ENCODE results near the gene TMEM115. TPM values are rescaled to one million over a fixed set of nuclear protein-coding genes. Genes with fewer than 3 reads are reported as not detected.

Gene TMEM115
- total and polyA plus RNA-seq, 3 experiments from 2014 or later, result 30.5 to 47.2 (median 33.2) TPM

DNA sequence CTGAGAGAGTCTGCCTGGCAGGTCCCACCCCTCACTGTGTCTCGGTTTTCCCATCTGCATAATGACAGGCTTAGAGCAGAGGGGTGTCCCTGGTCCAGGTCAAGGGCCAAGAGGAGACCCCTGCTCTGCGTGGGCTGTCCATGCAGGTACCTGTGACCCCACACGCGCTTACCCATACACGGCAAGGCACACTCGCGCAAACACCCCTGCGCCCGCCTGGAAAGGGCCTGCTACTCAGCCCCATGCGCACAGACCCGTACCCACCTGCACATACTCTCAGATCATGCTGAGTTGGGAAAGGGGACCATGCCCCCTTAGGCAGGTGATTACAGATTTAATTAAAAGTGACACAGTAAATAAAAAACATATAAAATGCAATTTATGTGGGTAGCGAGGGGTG lies 23.4 kb upstream of the TMEM115 start:
- no peaks in the 10 kb centered on the region for H3K4me1 ChIP-seq (ENCODE audit: insufficient read depth, low read length)
- Mint-ChIP-seq H3K27ac (peak overlapping the region in 1 of 8 donors; percentile 20), H3K9me3 (no peaks in the 10 kb centered on the region), H3K4me1 (no peaks in the 10 kb centered on the region), H3K36me3 (no peaks in the 10 kb centered on the region), H3K4me3 (no peak overlapping the region), H3K27me3 (no peaks in the 10 kb centered on the region)
- no peaks in the 10 kb centered on the region for H3K27me3 ChIP-seq (ENCODE audit: insufficient read depth, low read length, poor library complexity, severe bottlenecking)
- H3K27ac ChIP-seq (ENCODE audit: low read depth, low read length), result no peak overlapping the region
- no peaks in the 10 kb centered on the region for H3K9me3 ChIP-seq (ENCODE audit: low read length)
- no peaks in the 10 kb centered on the region for H3K36me3 ChIP-seq (ENCODE audit: insufficient read depth, low read length)
- ChIA-PET POLR2A (no interaction called here), CTCF (interaction anchor here (1.2 kb wide), 1 partner anchor 17 kb away, joined by 4 read pairs; no protein-coding TSS in a partner anchor)
- no peak overlapping the region for H3K4me3 ChIP-seq (ENCODE audit: low read length)
- DNase-seq, result no peak

DNA sequence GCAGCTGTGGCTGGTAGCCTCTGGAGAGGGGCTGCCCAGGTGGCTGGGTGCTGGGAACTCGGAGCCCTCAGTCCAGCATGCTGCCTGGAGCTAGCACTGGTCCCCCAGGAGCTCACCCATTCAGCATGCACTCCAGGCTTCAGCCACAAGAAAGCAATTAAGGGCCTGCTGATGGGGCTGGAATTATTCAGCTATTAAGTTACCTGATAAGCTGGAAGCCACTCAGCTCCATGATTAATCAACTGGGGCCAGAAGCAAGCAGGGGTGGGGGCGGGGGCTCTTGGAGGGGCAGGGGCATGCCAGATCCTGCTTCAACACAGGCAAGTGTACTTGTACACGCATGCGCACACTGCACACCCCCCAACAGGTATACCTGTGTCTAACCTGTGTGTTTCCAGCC lies 22.1 kb upstream of the TMEM115 start:
- Histone ChIP-seq H3K4me3 (ENCODE audit: low read length) (no peak overlapping the region), H3K27ac (ENCODE audit: low read depth, low read length) (no peak overlapping the region), H3K36me3 (ENCODE audit: insufficient read depth, low read length) (no peaks in the 10 kb centered on the region), H3K4me1 (ENCODE audit: insufficient read depth, low read length) (no peaks in the 10 kb centered on the region), H3K27me3 (ENCODE audit: insufficient read depth, low read length, poor library complexity, severe bottlenecking) (no peaks in the 10 kb centered on the region), H3K9me3 (ENCODE audit: low read length) (no peaks in the 10 kb centered on the region)
- no peaks in the 10 kb centered on the region for H3K36me3 Mint-ChIP-seq
- CTCF ChIA-PET, result no interaction called here
- POLR2A ChIA-PET, result no interaction called here
- no peak for DNase-seq
- H3K9me3 Mint-ChIP-seq, result no peaks in the 10 kb centered on the region
- H3K4me3 Mint-ChIP-seq, result no peak overlapping the region
- H3K27ac Mint-ChIP-seq, result peak overlapping the region in 1 of 8 donors; percentile 12
- H3K4me1 Mint-ChIP-seq, result no peaks in the 10 kb centered on the region
- H3K27me3 Mint-ChIP-seq, result no peaks in the 10 kb centered on the region

- H3K27ac ChIP-seq (ENCODE audit: low read depth, low read length), result no peak overlapping the region
- Mint-ChIP-seq H3K4me3 (no peak overlapping the region), H3K27me3 (no peaks in the 10 kb centered on the region), H3K4me1 (peaks cover 0 to 1% (median 0%) of the 10 kb centered on the region in 3 donors), H3K9me3 (no peaks in the 10 kb centered on the region), H3K36me3 (no peaks in the 10 kb centered on the region), H3K27ac (no peak overlapping the region)
- POLR2A ChIA-PET, result no interaction called here
- CTCF ChIA-PET, result no interaction called here
- H3K27me3 ChIP-seq (ENCODE audit: insufficient read depth, low read length, poor library complexity, severe bottlenecking), result no peaks in the 10 kb centered on the region
- no peaks in the 10 kb centered on the region for H3K4me1 ChIP-seq (ENCODE audit: insufficient read depth, low read length)
- H3K36me3 ChIP-seq (ENCODE audit: insufficient read depth, low read length), result no peaks in the 10 kb centered on the region
- H3K9me3 ChIP-seq (ENCODE audit: low read length), result no peaks in the 10 kb centered on the region
- H3K4me3 ChIP-seq (ENCODE audit: low read length), result no peak overlapping the region
- no peak for DNase-seq
These were observed 21.2 kb upstream of the TMEM115 start for GRCh38 chr3:50380405-50381085.

DNA sequence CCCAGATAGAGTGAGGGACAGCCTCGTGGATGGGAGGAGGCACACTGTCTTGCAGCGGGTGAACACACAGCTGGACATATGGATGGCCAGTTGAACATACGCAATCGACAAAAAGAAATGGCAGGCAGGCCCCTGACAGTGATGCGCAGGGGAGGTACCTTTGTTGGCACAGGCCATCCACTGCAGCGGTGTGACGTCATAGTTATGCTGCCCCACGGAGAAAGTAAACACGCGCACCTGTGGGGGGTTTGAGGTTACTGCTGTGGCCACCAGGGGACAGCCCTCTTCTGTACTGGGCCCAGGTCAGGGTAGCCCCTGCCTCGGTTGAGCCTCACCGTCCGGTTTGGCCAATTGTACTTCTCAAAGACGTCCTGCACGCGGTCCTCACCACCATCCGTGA lies 19.4 kb upstream of the TMEM115 start:
- Mint-ChIP-seq H3K4me3 (no peak overlapping the region), H3K9me3 (no peaks in the 10 kb centered on the region), H3K27ac (no peak overlapping the region), H3K4me1 (peaks cover 0 to 1% (median 0%) of the 10 kb centered on the region in 3 donors), H3K36me3 (no peaks in the 10 kb centered on the region), H3K27me3 (no peaks in the 10 kb centered on the region)
- Histone ChIP-seq H3K4me3 (ENCODE audit: low read length) (no peak overlapping the region), H3K27me3 (ENCODE audit: insufficient read depth, low read length, poor library complexity, severe bottlenecking) (no peaks in the 10 kb centered on the region), H3K27ac (ENCODE audit: low read depth, low read length) (no peak overlapping the region), H3K4me1 (ENCODE audit: insufficient read depth, low read length) (no peaks in the 10 kb centered on the region), H3K9me3 (ENCODE audit: low read length) (no peaks in the 10 kb centered on the region), H3K36me3 (ENCODE audit: insufficient read depth, low read length) (no peaks in the 10 kb centered on the region)
- DNase-seq, result no peak
- ChIA-PET POLR2A (no interaction called here), CTCF (no interaction called here)

DNA sequence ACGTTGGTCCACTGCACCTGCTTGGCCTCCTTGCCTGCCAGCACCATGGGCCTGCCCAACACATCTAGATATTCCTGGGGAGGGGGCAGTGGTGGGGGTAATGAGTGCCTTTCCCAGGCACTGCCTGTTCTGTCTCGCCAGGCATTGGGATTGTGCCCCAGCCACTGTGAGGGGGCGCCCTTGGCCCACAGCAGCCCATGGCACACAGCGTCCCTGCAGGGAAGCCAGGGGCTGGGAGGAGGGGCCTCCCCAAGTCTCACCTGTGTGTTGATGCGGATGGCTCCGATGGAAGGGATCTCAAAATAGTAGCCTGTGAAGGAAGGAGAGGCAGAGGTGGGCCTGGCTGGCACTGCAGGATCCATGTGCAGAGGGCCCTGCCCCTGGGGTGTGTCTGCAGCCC lies 18.7 kb upstream of the TMEM115 start:
- Mint-ChIP-seq H3K9me3 (no peaks in the 10 kb centered on the region), H3K4me1 (peaks cover 0 to 1% (median 0%) of the 10 kb centered on the region in 3 donors), H3K4me3 (no peak overlapping the region), H3K27ac (peak overlapping the region in 1 of 8 donors; percentile 91), H3K27me3 (no peaks in the 10 kb centered on the region), H3K36me3 (no peaks in the 10 kb centered on the region)
- no peak for DNase-seq
- Histone ChIP-seq H3K4me3 (ENCODE audit: low read length) (no peak overlapping the region), H3K4me1 (ENCODE audit: insufficient read depth, low read length) (no peaks in the 10 kb centered on the region), H3K27ac (ENCODE audit: low read depth, low read length) (no peak overlapping the region), H3K36me3 (ENCODE audit: insufficient read depth, low read length) (no peaks in the 10 kb centered on the region), H3K27me3 (ENCODE audit: insufficient read depth, low read length, poor library complexity, severe bottlenecking) (no peaks in the 10 kb centered on the region), H3K9me3 (ENCODE audit: low read length) (no peaks in the 10 kb centered on the region)
- ChIA-PET POLR2A (no interaction called here), CTCF (no interaction called here)

DNA sequence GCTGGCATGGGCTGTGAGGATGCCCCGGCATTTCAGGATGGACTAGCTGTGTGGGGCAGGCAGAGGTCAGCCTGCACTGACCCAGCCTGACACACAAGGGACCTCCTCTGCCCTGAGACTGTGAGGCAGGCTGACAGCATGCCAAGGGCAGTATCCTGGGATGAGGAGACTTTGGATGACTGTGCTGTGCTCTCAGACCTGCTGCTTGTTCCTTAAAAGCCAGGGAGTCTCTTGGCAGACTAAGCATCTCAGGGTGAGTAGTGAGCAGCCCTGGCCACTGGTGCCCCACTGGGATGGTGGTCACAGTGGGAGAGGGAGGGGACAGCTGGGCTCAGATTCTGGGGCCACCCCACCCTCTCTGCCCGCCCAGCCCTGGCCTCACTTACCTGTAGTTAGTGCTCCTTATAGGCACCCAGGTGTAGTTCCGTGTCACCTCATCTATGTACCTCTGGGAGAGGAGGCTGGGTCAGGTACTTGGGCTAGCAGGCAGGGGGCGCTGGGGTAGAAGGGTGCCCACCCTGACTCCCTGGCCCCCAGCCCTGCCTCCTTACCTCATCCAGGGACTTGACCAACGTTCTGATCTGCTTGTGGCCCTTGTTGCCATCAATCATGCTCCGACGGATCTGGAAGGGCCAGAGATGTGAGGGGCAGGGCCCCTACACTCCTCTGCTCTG lies 16.1 kb upstream of the TMEM115 start:
- CTCF ChIA-PET, result no interaction called here
- no peak overlapping the region for H3K4me3 Mint-ChIP-seq
- no peaks in the 10 kb centered on the region for H3K9me3 Mint-ChIP-seq
- H3K27me3 Mint-ChIP-seq, result no peaks in the 10 kb centered on the region
- peaks cover 0 to 1% (median 0%) of the 10 kb centered on the region in 3 donors for H3K4me1 Mint-ChIP-seq
- Histone ChIP-seq H3K4me1 (ENCODE audit: insufficient read depth, low read length) (no peaks in the 10 kb centered on the region), H3K36me3 (ENCODE audit: insufficient read depth, low read length) (no peaks in the 10 kb centered on the region), H3K27me3 (ENCODE audit: insufficient read depth, low read length, poor library complexity, severe bottlenecking) (no peaks in the 10 kb centered on the region), H3K27ac (ENCODE audit: low read depth, low read length) (no peak overlapping the region), H3K4me3 (ENCODE audit: low read length) (no peak overlapping the region), H3K9me3 (ENCODE audit: low read length) (no peaks in the 10 kb centered on the region)
- POLR2A ChIA-PET, result no interaction called here
- DNase-seq, result no peak
- H3K36me3 Mint-ChIP-seq, result no peaks in the 10 kb centered on the region
- peak overlapping the region in 1 of 8 donors; percentile 81 for H3K27ac Mint-ChIP-seq

- Mint-ChIP-seq H3K36me3 (no peaks in the 10 kb centered on the region), H3K4me3 (no peak overlapping the region), H3K27ac (no peak overlapping the region), H3K4me1 (peaks cover 0 to 1% (median 0%) of the 10 kb centered on the region in 3 donors), H3K27me3 (no peaks in the 10 kb centered on the region), H3K9me3 (no peaks in the 10 kb centered on the region)
- H3K4me3 ChIP-seq (ENCODE audit: low read length), result no peak overlapping the region
- H3K9me3 ChIP-seq (ENCODE audit: low read length), result no peaks in the 10 kb centered on the region
- H3K27me3 ChIP-seq (ENCODE audit: insufficient read depth, low read length, poor library complexity, severe bottlenecking), result no peaks in the 10 kb centered on the region
- ChIA-PET CTCF (no interaction called here), POLR2A (no interaction called here)
- H3K27ac ChIP-seq (ENCODE audit: low read depth, low read length), result no peak overlapping the region
- no peaks in the 10 kb centered on the region for H3K4me1 ChIP-seq (ENCODE audit: insufficient read depth, low read length)
- no peaks in the 10 kb centered on the region for H3K36me3 ChIP-seq (ENCODE audit: insufficient read depth, low read length)
- no peak for DNase-seq
These were observed 15.3 kb upstream of the TMEM115 start for GRCh38 chr3:50374363-50375257.

Data from CD8-positive, alpha-beta memory T cell (primary cell).